SK-N-SH treated with all-trans-retinoic acid at 6 μM for 48 hours (cell line): Measurements from ENCODE around the gene CALHM6.

ENCODE experiments used
- ATAC-seq: fragments of 200-7000 bp; cut with Tn5 transposase; 3 replicates; pipeline ENCODE4 v1.9.1; 2020; ENCODE audit warnings: mild to moderate bottlenecking, moderate library complexity
- ARNTL ChIP-seq: fragments of 450-650 bp; formaldehyde crosslinking; IDR thresholded peaks from 2 replicates; pipeline ENCODE4 v1.5.0; 2020; ENCODE audit warnings: low read depth, mild to moderate bottlenecking, moderate library complexity, borderline replicate concordance
- BACH2 ChIP-seq: fragments of 250-450 bp; sonication (Bioruptor Pico); IDR thresholded peaks from 2 replicates; pipeline ENCODE4 v1.9.0; 2021; ENCODE audit warnings: mild to moderate bottlenecking, borderline replicate concordance
- CSDC2 ChIP-seq: fragments of 250-450 bp; sonication (Bioruptor Pico); IDR thresholded peaks from 2 replicates; pipeline ENCODE4 v1.5.0; 2020; ENCODE audit warnings: mild to moderate bottlenecking, moderate library complexity
- CSRNP3 ChIP-seq: fragments of 250-450 bp; sonication (Bioruptor Pico); IDR thresholded peaks from 2 replicates; pipeline ENCODE4 v1.5.1; 2021; ENCODE audit warnings: mild to moderate bottlenecking, moderate library complexity
- ESRRG ChIP-seq: fragments of 250-450 bp; sonication (Bioruptor Pico); IDR thresholded peaks from 2 replicates; pipeline ENCODE4 v1.6.1; 2021; ENCODE audit warnings: mild to moderate bottlenecking
- GLIS3 ChIP-seq: fragments of 250-450 bp; sonication (Bioruptor Pico); IDR thresholded peaks from 2 replicates; pipeline ENCODE4 v1.5.0; 2020; ENCODE audit warnings: mild to moderate bottlenecking, moderate library complexity
- ISL1 ChIP-seq: fragments of 250-450 bp; sonication (Bioruptor Pico); IDR thresholded peaks from 2 replicates; pipeline ENCODE4 v2.1.2; 2022; ENCODE audit warnings: mild to moderate bottlenecking, moderate library complexity
- OSR1 ChIP-seq: fragments of 250-450 bp; sonication (Bioruptor Pico); IDR thresholded peaks from 2 replicates; pipeline ENCODE4 v1.8.0; 2022; ENCODE audit warnings: moderate library complexity, mild to moderate bottlenecking, inconsistent platforms
- POU6F1 ChIP-seq: fragments of 250-450 bp; sonication (Bioruptor Pico); IDR thresholded peaks from 2 replicates; pipeline ENCODE4 v1.8.0; 2021; ENCODE audit warnings: low read depth, mild to moderate bottlenecking, moderate library complexity, borderline replicate concordance
- PPARA ChIP-seq: fragments of 250-450 bp; sonication (Bioruptor Pico); IDR thresholded peaks from 2 replicates; pipeline ENCODE4 v1.5.0; 2020; ENCODE audit warnings: mild to moderate bottlenecking, borderline replicate concordance
- RARB ChIP-seq: fragments of 250-450 bp; sonication (Bioruptor Pico); IDR thresholded peaks from 2 replicates; pipeline ENCODE4 v1.8.0; 2021; ENCODE audit warnings: mild to moderate bottlenecking, moderate library complexity
- SNAI2 ChIP-seq: fragments of 250-450 bp; sonication (Bioruptor Pico); IDR thresholded peaks from 2 replicates; pipeline ENCODE4 v1.5.0; 2020; ENCODE audit warnings: mild to moderate bottlenecking, moderate library complexity
- TCF4 ChIP-seq: fragments of 250-450 bp; sonication (Bioruptor Pico); IDR thresholded peaks from 2 replicates; pipeline ENCODE4 v1.8.0; 2021; ENCODE audit warnings: mild to moderate bottlenecking, moderate library complexity, borderline replicate concordance
- TOX ChIP-seq: fragments of 250-450 bp; sonication (Bioruptor Pico); IDR thresholded peaks from 2 replicates; pipeline ENCODE4 v1.8.0; 2021; ENCODE audit warnings: mild to moderate bottlenecking, moderate library complexity, borderline replicate concordance
- TSHZ2 ChIP-seq: fragments of 250-450 bp; sonication (Bioruptor Pico); IDR thresholded peaks from 2 replicates; pipeline ENCODE4 v1.5.0; 2020; ENCODE audit warnings: mild to moderate bottlenecking, moderate library complexity
- ZC3H10 ChIP-seq: fragments of 250-450 bp; sonication (Bioruptor Pico); IDR thresholded peaks from 2 replicates; pipeline ENCODE4 v1.5.1; 2021; ENCODE audit warnings: mild to moderate bottlenecking, moderate library complexity
- ZFP3 ChIP-seq: fragments of 250-450 bp; sonication (Bioruptor Pico); IDR thresholded peaks from 2 replicates; pipeline ENCODE4 v1.5.0; 2020; ENCODE audit warnings: mild to moderate bottlenecking, moderate library complexity
- ZFP30 ChIP-seq: fragments of 450-650 bp; formaldehyde crosslinking; IDR thresholded peaks from 2 replicates; pipeline ENCODE4 v1.5.0; 2022; ENCODE audit warnings: mild to moderate bottlenecking, moderate library complexity
- ZNF565 ChIP-seq: fragments of 450-650 bp; formaldehyde crosslinking; conservative IDR thresholded peaks from 2 replicates; pipeline ENCODE4 v1.5.0; 2020; ENCODE audit warnings: low read depth, mild to moderate bottlenecking, moderate library complexity
- ZNF70 ChIP-seq: fragments of 450-650 bp; formaldehyde crosslinking; IDR thresholded peaks from 2 replicates; pipeline ENCODE4 v1.5.0; 2020; ENCODE audit warnings: mild to moderate bottlenecking, moderate library complexity
- ZNF8 ChIP-seq: fragments of 450-650 bp; formaldehyde crosslinking; IDR thresholded peaks from 2 replicates; pipeline ENCODE4 v1.5.0; 2020; ENCODE audit warnings: mild to moderate bottlenecking, moderate library complexity
- TF ChIP-seq, protein P1 (sequence below): fragments of 250-450 bp; sonication (Bioruptor Pico); IDR thresholded peaks from 2 replicates; pipeline ENCODE4 v1.8.0; 2020; ENCODE audit warnings: mild to moderate bottlenecking, moderate library complexity, borderline replicate concordance

Gene CALHM6

GRCh38 chr6:116436586-116436985, 24.6 kb upstream of the CALHM6 start:
- ATAC-seq: no peak
- TF ChIP-seq TOX (CRISPR knock-in tag) (no peak), ZNF70 (no peak), ZC3H10 (CRISPR knock-in tag) (no peak), BACH2 (CRISPR knock-in tag) (no peak)

- TF ChIP-seq ISL1 (CRISPR knock-in tag): no peak
- TF ChIP-seq, protein P1, sequence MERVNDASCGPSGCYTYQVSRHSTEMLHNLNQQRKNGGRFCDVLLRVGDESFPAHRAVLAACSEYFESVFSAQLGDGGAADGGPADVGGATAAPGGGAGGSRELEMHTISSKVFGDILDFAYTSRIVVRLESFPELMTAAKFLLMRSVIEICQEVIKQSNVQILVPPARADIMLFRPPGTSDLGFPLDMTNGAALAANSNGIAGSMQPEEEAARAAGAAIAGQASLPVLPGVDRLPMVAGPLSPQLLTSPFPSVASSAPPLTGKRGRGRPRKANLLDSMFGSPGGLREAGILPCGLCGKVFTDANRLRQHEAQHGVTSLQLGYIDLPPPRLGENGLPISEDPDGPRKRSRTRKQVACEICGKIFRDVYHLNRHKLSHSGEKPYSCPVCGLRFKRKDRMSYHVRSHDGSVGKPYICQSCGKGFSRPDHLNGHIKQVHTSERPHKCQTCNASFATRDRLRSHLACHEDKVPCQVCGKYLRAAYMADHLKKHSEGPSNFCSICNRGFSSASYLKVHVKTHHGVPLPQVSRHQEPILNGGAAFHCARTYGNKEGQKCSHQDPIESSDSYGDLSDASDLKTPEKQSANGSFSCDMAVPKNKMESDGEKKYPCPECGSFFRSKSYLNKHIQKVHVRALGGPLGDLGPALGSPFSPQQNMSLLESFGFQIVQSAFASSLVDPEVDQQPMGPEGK (CRISPR knock-in tag): no peak
- TF ChIP-seq TCF4 (CRISPR knock-in tag): no peak
- TF ChIP-seq PPARA (CRISPR knock-in tag): no peak
- no peak for TF ChIP-seq ZFP30 (CRISPR knock-in tag)
- no peak for TF ChIP-seq ARNTL (CRISPR knock-in tag)
- TF ChIP-seq TOX (CRISPR knock-in tag): no peak
- no peak for TF ChIP-seq CSDC2 (CRISPR knock-in tag)
- TF ChIP-seq TSHZ2 (CRISPR knock-in tag): no peak
- no peak for TF ChIP-seq CSRNP3 (CRISPR knock-in tag)
- TF ChIP-seq POU6F1 (CRISPR knock-in tag): no peak
- no peak for TF ChIP-seq ESRRG (CRISPR knock-in tag)
- ATAC-seq: no peak
These were observed 23.5 kb upstream of the CALHM6 start for GRCh38 chr6:116437656-116438055.

DNA sequence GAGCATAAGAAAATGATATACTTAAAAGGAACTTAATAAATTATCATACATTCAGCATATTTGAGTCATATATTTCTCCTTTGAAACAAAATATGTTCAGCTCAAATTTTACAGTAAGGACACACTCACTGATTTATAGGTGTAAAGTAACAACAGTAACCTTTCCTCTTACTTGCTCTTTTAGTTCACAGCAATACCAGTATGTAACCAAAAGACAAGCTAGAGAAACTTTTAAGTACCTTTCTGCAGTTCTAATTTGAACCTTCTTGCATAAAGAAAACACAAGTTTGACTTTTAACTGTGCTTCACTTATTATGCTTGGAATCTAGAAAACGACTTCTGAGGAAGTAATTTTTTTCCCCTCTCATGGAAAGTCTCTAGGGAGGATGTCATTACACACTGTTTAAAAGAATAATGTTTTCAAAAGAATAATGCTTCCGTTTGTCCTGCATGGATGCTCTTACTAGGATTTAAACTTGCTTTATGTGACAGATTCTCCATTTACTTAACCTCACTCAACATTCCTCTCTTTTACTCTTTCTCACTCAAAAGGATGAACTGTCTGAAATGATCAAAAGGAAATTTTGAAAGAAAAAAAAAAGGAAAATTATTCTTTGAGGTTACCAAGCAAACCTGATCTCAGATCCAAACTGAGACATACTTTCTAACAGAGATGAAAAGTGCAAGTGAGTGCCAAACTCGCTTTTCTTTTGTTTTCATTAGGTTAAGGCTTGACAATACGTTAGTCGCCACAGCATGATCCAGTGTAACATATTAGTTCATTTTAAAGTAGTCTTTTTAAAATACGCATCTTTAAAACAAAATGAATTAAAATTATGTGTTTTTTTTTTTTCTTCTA, 22.4 kb upstream of the CALHM6 start:
- peak; percentile 42 for ATAC-seq
- TF ChIP-seq ZNF8 (CRISPR knock-in tag) (no peak), ZNF70 (no peak), OSR1 (CRISPR knock-in tag) (no peak), ESRRG (CRISPR knock-in tag) (no peak), ISL1 (CRISPR knock-in tag) (peak; percentile 41; the same call in 1 of the 2 replicates), ARNTL (CRISPR knock-in tag) (no peak), ZFP3 (no peak), SNAI2 (CRISPR knock-in tag) (no peak)
- TF ChIP-seq, all 23 proteins: peak for 1

GRCh38 chr6:116439522-116440051, 21.6 kb upstream of the CALHM6 start:
- ATAC-seq: peak; percentile 77
- no peak for TF ChIP-seq CSDC2 (CRISPR knock-in tag)
- no peak for TF ChIP-seq GLIS3
- TF ChIP-seq PPARA (CRISPR knock-in tag): no peak
- TF ChIP-seq CSRNP3 (CRISPR knock-in tag): no peak
- no peak for TF ChIP-seq ZNF70
- TF ChIP-seq ZC3H10 (CRISPR knock-in tag): no peak
- TF ChIP-seq ZFP30 (CRISPR knock-in tag): no peak
- TF ChIP-seq ZFP3: no peak
- TF ChIP-seq ISL1 (CRISPR knock-in tag): no peak
- TF ChIP-seq BACH2 (CRISPR knock-in tag): no peak
- TF ChIP-seq RARB (CRISPR knock-in tag): no peak
- no peak for TF ChIP-seq TOX (CRISPR knock-in tag)
- TF ChIP-seq ZNF565 (CRISPR knock-in tag): no peak
- TF ChIP-seq, protein P1 (CRISPR knock-in tag): no peak
- no peak for TF ChIP-seq ARNTL (CRISPR knock-in tag)
- no peak for TF ChIP-seq SNAI2 (CRISPR knock-in tag)
- TF ChIP-seq ZNF8 (CRISPR knock-in tag): no peak
- TF ChIP-seq, all 23 proteins: peak for 0
